Measurements from ENCODE around the gene MARCHF5. TPM values are rescaled to one million over a fixed set of nuclear protein-coding genes. Genes with fewer than 3 reads are reported as not detected.

The MARCHF5 gene
- total RNA-seq, 1 donor from 2014 or later, result 28.3 TPM

- no peak overlapping the region for H3K4me3 ChIP-seq
- intact Hi-C loops (cut with DNase I), result no loop called here
These were observed 42.4 kb upstream of the MARCHF5 start for GRCh38 chr10:92248566-92248965.

GRCh38 chr10:92263396-92263795 is 27.6 kb upstream of the MARCHF5 start:
- Histone ChIP-seq H3K9me3 (no peaks in the 10 kb centered on the region), H3K4me1 (no peaks in the 10 kb centered on the region), H3K36me3 (no peaks in the 10 kb centered on the region), H3K27me3 (ENCODE audit: low read depth) (no peaks in the 10 kb centered on the region), H3K4me3 (no peak overlapping the region), H3K27ac (no peak overlapping the region)
- intact Hi-C loops (cut with DNase I), result no loop called here
- DNase-seq (no peak), ATAC-seq (no peak)
- TF ChIP-seq CTCF (IDR thresholded peaks at IDR 0.05), result no peak

More at GRCh38 chr10:92248566-92248965, 42.4 kb upstream of the MARCHF5 start:
- H3K4me1 ChIP-seq, result peaks cover 5% of the 10 kb centered on the region
- H3K36me3 ChIP-seq, result no peaks in the 10 kb centered on the region
- no peaks in the 10 kb centered on the region for H3K27me3 ChIP-seq (ENCODE audit: low read depth)
- no peaks in the 10 kb centered on the region for H3K9me3 ChIP-seq
- H3K27ac ChIP-seq, result no peak overlapping the region
- TF ChIP-seq CTCF (IDR thresholded peaks at IDR 0.05), result no peak
- DNase-seq (no peak), ATAC-seq (no peak)

- no peak overlapping the region for H3K4me3 ChIP-seq
- no peaks in the 10 kb centered on the region for H3K9me3 ChIP-seq
- no peaks in the 10 kb centered on the region for H3K36me3 ChIP-seq
- no peak for ATAC-seq
- no peak for DNase-seq
- H3K27ac ChIP-seq, result no peak overlapping the region
- intact Hi-C loops (cut with DNase I), result no loop called here
- no peak for TF ChIP-seq CTCF (IDR thresholded peaks at IDR 0.05)
- H3K4me1 ChIP-seq, result no peaks in the 10 kb centered on the region
- H3K27me3 ChIP-seq (ENCODE audit: low read depth), result no peaks in the 10 kb centered on the region
These were observed 26.7 kb upstream of the MARCHF5 start for GRCh38 chr10:92264249-92264648.

- H3K9me3 ChIP-seq, result no peaks in the 10 kb centered on the region
- TF ChIP-seq CTCF (IDR thresholded peaks at IDR 0.05), result no peak
- no peaks in the 10 kb centered on the region for H3K4me1 ChIP-seq
- no peaks in the 10 kb centered on the region for H3K27me3 ChIP-seq (ENCODE audit: low read depth)
- DNase-seq (no peak), ATAC-seq (no peak)
- intact Hi-C loops (cut with DNase I), result no loop called here
- no peak overlapping the region for H3K27ac ChIP-seq
- no peaks in the 10 kb centered on the region for H3K36me3 ChIP-seq
- no peak overlapping the region for H3K4me3 ChIP-seq
These were observed 25.2 kb upstream of the MARCHF5 start for GRCh38 chr10:92265687-92266258.

GRCh38 chr10:92267343-92267742 is 23.6 kb upstream of the MARCHF5 start:
- no peak for DNase-seq

More at GRCh38 chr10:92267343-92267742, 23.6 kb upstream of the MARCHF5 start:
- Histone ChIP-seq H3K9me3 (no peaks in the 10 kb centered on the region), H3K4me3 (no peak overlapping the region), H3K27ac (no peak overlapping the region), H3K36me3 (no peaks in the 10 kb centered on the region), H3K4me1 (no peaks in the 10 kb centered on the region), H3K27me3 (ENCODE audit: low read depth) (no peaks in the 10 kb centered on the region)
- TF ChIP-seq CTCF (IDR thresholded peaks at IDR 0.05), result no peak
- ATAC-seq, result no peak
- intact Hi-C loops (cut with DNase I), result no loop called here
